Adipocyte (in vitro differentiated cells): ENCODE results near the gene CAMTA1.
A peak's percentile ranks its signal among the peaks of the same experiment; 100 is the strongest.

Experiments used
- DNase-seq: peaks from one replicate; pipeline ENCODE4 v3.0.0-alpha.2; 2015; ENCODE audit warnings: low read depth
- H3K27me3 ChIP-seq: replicated peaks from 2 replicates; pipeline ENCODE4 v1.7.0; 2013; ENCODE audit warnings: mild to moderate bottlenecking, low read length, moderate library complexity; ENCODE audit not compliant: control insufficient read depth, insufficient read depth
- H3K36me3 ChIP-seq: 2 replicates; pipeline ENCODE4 v1.7.0; 2013; ENCODE audit warnings: low read length, mild to moderate bottlenecking, moderate library complexity; ENCODE audit not compliant: control insufficient read depth, insufficient read depth, severe bottlenecking
- H3K4me1 ChIP-seq: 2 replicates; pipeline ENCODE4 v1.7.0; 2013; ENCODE audit warnings: mild to moderate bottlenecking, low read length, moderate library complexity; ENCODE audit not compliant: control insufficient read depth, insufficient read depth
- H3K4me3 ChIP-seq: 2 replicates; pipeline ENCODE4 v1.7.0; 2013; ENCODE audit warnings: mild to moderate bottlenecking, low read length, moderate library complexity
- H3K9ac ChIP-seq: 2 replicates; pipeline ENCODE4 v1.7.0; 2013; ENCODE audit warnings: mild to moderate bottlenecking, low read length, moderate library complexity
- H3K9me3 ChIP-seq: 2 replicates; pipeline ENCODE4 v1.7.0; 2013; ENCODE audit warnings: mild to moderate bottlenecking, low read length, moderate library complexity; ENCODE audit not compliant: control insufficient read depth

CAMTA1 gene

GRCh38 chr1:7388141-7388487, 602.9 kb downstream of the CAMTA1 start:
- Histone ChIP-seq H3K36me3 (no peaks in the 10 kb centered on the region), H3K4me3 (no peak overlapping the region), H3K27me3 (no peaks in the 10 kb centered on the region), H3K4me1 (peaks cover 22% of the 10 kb centered on the region), H3K9ac (no peak overlapping the region), H3K9me3 (no peaks in the 10 kb centered on the region)
- no peak for DNase-seq

DNA sequence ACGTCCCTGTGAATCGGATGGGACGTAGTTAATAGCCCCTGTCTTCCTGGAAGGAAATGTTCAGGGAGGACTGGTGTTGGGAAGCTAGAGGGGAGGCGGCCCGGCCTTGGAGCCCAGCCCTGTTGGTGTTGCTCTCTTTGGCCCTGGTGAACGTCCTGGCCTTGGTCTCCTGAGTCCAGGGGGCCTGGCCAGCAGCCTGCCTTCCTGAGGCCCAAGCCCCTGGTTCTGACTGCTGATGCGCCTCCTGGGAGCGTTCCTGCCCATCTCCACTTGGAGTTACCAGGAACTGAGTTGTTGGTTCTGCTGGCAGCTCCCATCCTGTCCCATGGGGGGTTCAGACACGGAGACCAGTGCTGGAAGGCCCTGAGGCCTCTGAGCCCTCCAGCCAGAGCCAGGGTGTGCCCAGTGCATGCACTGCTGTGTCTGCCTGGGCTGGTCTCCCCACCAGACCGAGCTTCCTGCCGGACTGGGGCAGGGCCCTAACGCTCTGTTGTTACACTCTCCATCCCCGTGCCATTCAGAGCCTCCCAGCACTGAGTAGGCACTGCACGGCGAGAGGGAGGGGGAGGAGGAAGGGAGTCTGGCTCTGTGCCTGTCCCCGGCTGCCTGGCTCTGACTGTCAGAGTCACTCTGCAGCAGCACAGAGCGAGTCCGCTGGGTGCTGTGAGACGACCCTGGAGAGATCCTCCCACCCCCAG, 603.4 kb downstream of the CAMTA1 start:
- Histone ChIP-seq H3K27me3 (no peaks in the 10 kb centered on the region), H3K9ac (no peak overlapping the region), H3K4me3 (no peak overlapping the region), H3K9me3 (no peaks in the 10 kb centered on the region), H3K36me3 (no peaks in the 10 kb centered on the region), H3K4me1 (peaks cover 22% of the 10 kb centered on the region)
- DNase-seq = no peak

GRCh38 chr1:7389201-7389905, 604.1 kb downstream of the CAMTA1 start:
- peaks cover 22% of the 10 kb centered on the region for H3K4me1 ChIP-seq
- no peak overlapping the region for H3K9ac ChIP-seq
- no peaks in the 10 kb centered on the region for H3K27me3 ChIP-seq
- no peaks in the 10 kb centered on the region for H3K36me3 ChIP-seq
- no peak overlapping the region for H3K4me3 ChIP-seq
- H3K9me3 ChIP-seq = no peaks in the 10 kb centered on the region
- DNase-seq = no peak

DNA sequence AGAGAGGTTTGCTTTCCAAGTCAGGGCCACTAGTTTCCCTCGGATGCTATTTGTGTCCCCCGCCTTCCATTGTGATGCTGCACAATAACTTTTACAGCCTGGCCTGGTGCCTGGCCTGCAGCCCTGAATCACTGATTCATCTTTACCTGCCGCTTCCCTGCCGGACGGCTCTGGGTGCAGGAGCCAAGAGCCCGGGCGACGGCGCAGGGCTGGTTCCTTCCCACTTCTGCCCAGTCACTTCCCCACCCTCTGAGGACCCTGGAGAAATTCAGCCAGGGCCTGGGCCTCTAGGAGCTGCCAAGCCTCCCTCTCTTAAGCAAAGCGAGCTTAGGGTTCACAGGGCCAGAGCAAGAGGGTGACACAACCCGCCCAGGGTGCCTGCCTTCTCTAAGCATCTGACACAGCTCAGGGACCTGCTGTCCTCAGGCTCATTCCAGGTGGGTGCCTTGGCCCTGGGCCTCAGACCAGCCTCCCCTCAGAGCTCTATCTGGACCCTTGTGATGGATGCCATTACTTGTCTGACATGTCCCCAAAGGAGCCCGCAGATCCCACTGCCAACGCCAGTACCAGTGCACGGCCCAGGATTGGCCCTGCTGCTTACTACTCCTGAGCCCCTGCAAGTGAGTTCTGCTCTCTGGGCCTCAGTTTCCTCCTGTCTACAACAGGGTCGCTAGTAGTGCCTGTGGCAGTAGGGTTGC, 604.8 kb downstream of the CAMTA1 start:
- H3K9me3 ChIP-seq = peaks cover under 1% of the 10 kb centered on the region
- H3K4me3 ChIP-seq = no peak overlapping the region
- H3K27me3 ChIP-seq = no peaks in the 10 kb centered on the region
- peaks cover 22% of the 10 kb centered on the region for H3K4me1 ChIP-seq
- DNase-seq = no peak
- H3K36me3 ChIP-seq = no peaks in the 10 kb centered on the region
- H3K9ac ChIP-seq = no peak overlapping the region

DNA sequence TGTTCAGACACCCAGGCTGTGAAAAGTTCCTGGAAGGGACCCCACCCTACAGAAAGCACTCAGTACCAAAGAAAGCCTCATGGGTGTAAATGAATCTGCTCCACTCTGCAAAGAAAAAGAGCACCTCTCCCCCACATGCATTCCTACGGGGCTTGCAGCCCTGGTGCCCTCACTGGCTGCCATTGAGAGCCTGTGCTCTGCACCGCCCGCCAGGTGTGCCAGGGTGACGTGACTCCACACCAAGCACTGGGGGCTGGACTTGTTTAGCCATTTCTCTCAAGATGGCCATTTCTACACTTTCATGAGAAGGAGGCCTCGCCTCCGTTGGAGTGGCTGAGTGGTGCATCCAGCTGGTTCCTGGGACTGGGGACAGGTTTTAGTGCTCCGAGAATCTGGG, 605.3 kb downstream of the CAMTA1 start:
- no peak overlapping the region for H3K4me3 ChIP-seq
- no peaks in the 10 kb centered on the region for H3K36me3 ChIP-seq
- DNase-seq = no peak
- no peak overlapping the region for H3K9ac ChIP-seq
- peaks cover 22% of the 10 kb centered on the region for H3K4me1 ChIP-seq
- no peaks in the 10 kb centered on the region for H3K27me3 ChIP-seq
- H3K9me3 ChIP-seq = peaks cover 6% of the 10 kb centered on the region

DNA sequence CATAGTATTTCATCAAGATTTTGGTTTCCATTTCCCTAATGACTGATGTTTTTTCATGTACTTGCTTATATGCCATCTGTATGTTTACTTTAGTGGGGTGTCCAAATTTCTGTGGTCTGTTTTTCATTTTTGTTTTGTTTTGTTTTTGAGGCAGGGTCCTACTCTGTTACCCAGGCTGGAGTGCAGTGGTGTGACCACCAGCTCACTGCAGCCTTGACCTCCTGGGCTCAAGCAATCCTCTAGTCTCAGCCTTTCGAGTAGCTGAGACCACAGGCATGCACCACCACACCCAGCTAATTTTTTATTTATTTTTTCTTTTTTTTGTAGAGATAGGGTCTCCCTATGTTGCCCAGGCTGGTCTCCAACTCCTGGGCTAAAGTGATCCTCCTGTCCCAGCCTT, 607.9 kb downstream of the CAMTA1 start:
- H3K36me3 ChIP-seq = no peaks in the 10 kb centered on the region
- H3K4me3 ChIP-seq = no peak overlapping the region
- H3K9me3 ChIP-seq = peaks cover 23% of the 10 kb centered on the region
- no peak for DNase-seq
- H3K9ac ChIP-seq = no peak overlapping the region
- H3K27me3 ChIP-seq = no peaks in the 10 kb centered on the region
- peaks cover 12% of the 10 kb centered on the region for H3K4me1 ChIP-seq

- H3K4me3 ChIP-seq = no peak overlapping the region
- no peaks in the 10 kb centered on the region for H3K36me3 ChIP-seq
- no peak overlapping the region for H3K9ac ChIP-seq
- H3K9me3 ChIP-seq = peaks cover 34% of the 10 kb centered on the region
- no peak for DNase-seq
- no peaks in the 10 kb centered on the region for H3K4me1 ChIP-seq
- H3K27me3 ChIP-seq = no peaks in the 10 kb centered on the region
Measured at GRCh38 chr1:7395251-7395650, 610.0 kb downstream of the CAMTA1 start.

DNA sequence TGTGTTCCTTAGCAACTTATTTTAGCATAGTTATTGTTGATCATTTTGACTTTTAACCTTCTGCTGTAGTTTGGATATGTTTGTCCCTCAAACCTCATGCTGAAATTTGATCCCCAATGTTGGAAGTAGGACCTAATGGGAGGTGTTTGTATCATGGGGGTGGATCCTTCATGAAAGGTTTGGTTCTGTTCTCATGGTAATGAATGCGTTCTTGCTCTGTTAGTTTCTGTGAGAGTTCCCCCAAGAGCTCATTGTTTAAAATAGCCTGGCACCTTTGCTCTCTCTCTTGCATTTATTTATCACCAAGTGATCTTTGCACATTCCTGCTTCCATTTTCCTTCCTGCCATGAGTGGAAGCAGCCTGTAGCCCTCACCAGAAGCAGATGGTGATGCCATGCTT, 613.7 kb downstream of the CAMTA1 start:
- no peak for DNase-seq
- Histone ChIP-seq H3K4me1 (peaks cover 10% of the 10 kb centered on the region), H3K4me3 (no peak overlapping the region), H3K36me3 (no peaks in the 10 kb centered on the region), H3K9me3 (peaks cover 34% of the 10 kb centered on the region), H3K27me3 (no peaks in the 10 kb centered on the region), H3K9ac (no peak overlapping the region)

GRCh38 chr1:7399514-7400125, 614.4 kb downstream of the CAMTA1 start:
- H3K36me3 ChIP-seq = no peaks in the 10 kb centered on the region
- DNase-seq = no peak
- no peak overlapping the region for H3K4me3 ChIP-seq
- H3K9me3 ChIP-seq = peaks cover 34% of the 10 kb centered on the region
- no peak overlapping the region for H3K9ac ChIP-seq
- H3K4me1 ChIP-seq = peaks cover 10% of the 10 kb centered on the region
- no peaks in the 10 kb centered on the region for H3K27me3 ChIP-seq

GRCh38 chr1:7400566-7400965, 615.3 kb downstream of the CAMTA1 start:
- no peaks in the 10 kb centered on the region for H3K27me3 ChIP-seq
- no peak overlapping the region for H3K9ac ChIP-seq
- peaks cover 10% of the 10 kb centered on the region for H3K4me1 ChIP-seq
- DNase-seq = no peak
- peaks cover 28% of the 10 kb centered on the region for H3K9me3 ChIP-seq
- no peak overlapping the region for H3K4me3 ChIP-seq
- H3K36me3 ChIP-seq = no peaks in the 10 kb centered on the region

GRCh38 chr1:7401814-7402547, 616.7 kb downstream of the CAMTA1 start:
- peak; percentile 94 for DNase-seq
- no peak overlapping the region for H3K4me3 ChIP-seq
- H3K9me3 ChIP-seq = peaks cover 14% of the 10 kb centered on the region
- H3K27me3 ChIP-seq = no peaks in the 10 kb centered on the region
- no peaks in the 10 kb centered on the region for H3K36me3 ChIP-seq
- peaks cover 10% of the 10 kb centered on the region for H3K4me1 ChIP-seq
- H3K9ac ChIP-seq = no peak overlapping the region
